GM06990 (cell line): ENCODE measurements around the gene GTF3C1.
A peak's percentile ranks its signal among the peaks of the same experiment; 100 is the strongest.

Source experiments
- DNase-seq: peaks from one replicate; pipeline ENCODE4 v3.0.0-alpha.2; 2011; ENCODE audit not compliant: insufficient read length; ENCODE audit errors: extremely low read depth
- H3K27me3 ChIP-seq: replicated peaks from 2 replicates; pipeline ENCODE4 v1.6.0; 2011; ENCODE audit warnings: low read length; ENCODE audit not compliant: control insufficient read depth, insufficient read depth
- H3K36me3 ChIP-seq: 2 replicates; pipeline ENCODE4 v1.5.1; 2011; ENCODE audit warnings: low read length; ENCODE audit not compliant: control insufficient read depth, insufficient read depth
- H3K4me3 ChIP-seq: replicated peaks from 2 replicates; pipeline ENCODE4 v1.5.1; 2011; ENCODE audit warnings: low read depth, mild to moderate bottlenecking, control low read depth, low read length
- TF ChIP-seq, protein P1 (sequence below): IDR thresholded peaks from 2 replicates; pipeline ENCODE4 v1.5.1; 2011; ENCODE audit warnings: low read length, control low read depth, mild to moderate bottlenecking, inconsistent platforms; ENCODE audit not compliant: insufficient read depth, poor library complexity, severe bottlenecking

GTF3C1 gene

DNA sequence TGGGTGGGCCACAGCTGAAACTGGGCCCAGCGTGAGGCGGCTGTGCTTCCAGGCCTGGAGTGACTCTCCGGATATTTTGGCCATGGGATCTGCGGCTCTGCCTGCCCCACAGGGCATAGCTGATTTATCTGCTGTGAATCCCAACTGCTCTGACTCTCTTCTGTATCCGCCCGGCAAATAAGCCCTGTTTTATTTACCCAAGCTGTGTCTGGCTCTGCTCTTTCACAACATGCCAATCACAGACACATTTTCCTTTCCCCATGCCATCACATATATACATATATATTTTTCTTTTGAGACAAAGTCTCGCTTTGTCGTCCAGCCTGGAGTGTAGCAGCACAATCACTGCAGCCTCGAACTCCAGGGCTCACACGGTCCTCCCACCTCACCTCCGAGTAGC lies 33.3 kb downstream of the GTF3C1 start:
- H3K27me3 ChIP-seq = no peaks in the 10 kb centered on the region
- TF ChIP-seq, protein P1, sequence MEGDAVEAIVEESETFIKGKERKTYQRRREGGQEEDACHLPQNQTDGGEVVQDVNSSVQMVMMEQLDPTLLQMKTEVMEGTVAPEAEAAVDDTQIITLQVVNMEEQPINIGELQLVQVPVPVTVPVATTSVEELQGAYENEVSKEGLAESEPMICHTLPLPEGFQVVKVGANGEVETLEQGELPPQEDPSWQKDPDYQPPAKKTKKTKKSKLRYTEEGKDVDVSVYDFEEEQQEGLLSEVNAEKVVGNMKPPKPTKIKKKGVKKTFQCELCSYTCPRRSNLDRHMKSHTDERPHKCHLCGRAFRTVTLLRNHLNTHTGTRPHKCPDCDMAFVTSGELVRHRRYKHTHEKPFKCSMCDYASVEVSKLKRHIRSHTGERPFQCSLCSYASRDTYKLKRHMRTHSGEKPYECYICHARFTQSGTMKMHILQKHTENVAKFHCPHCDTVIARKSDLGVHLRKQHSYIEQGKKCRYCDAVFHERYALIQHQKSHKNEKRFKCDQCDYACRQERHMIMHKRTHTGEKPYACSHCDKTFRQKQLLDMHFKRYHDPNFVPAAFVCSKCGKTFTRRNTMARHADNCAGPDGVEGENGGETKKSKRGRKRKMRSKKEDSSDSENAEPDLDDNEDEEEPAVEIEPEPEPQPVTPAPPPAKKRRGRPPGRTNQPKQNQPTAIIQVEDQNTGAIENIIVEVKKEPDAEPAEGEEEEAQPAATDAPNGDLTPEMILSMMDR = no peak
- no peak for DNase-seq
- H3K36me3 ChIP-seq = peaks cover 16% of the 10 kb centered on the region
- H3K4me3 ChIP-seq = no peak overlapping the region

DNA sequence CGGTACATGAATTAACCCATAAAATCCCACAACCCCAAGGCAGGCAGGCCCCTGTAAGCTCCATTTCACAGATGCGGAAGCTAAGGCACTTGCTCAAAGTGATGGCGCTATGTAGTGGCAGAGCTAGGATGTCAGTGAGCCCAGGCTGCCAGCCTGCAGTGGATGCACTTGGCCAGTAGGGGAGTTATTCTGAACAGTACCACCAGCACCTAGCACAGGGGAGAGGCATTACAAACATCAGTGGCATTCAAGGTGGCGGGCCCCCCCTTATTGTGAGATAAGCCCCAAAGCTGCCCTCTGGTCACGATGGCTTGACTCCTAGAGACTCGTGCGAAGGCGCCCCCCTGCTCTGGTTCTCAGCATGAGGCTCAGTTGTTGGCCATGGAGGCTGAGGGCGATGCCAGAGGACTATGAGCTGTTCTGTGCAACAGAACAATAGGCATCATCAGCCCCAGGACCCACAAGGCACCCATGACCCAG lies 33.8 kb downstream of the GTF3C1 start:
- H3K27me3 ChIP-seq = no peaks in the 10 kb centered on the region
- H3K36me3 ChIP-seq = peaks cover 19% of the 10 kb centered on the region
- TF ChIP-seq, protein P1 = peak; percentile 83
- H3K4me3 ChIP-seq = no peak overlapping the region
- no peak for DNase-seq

DNA sequence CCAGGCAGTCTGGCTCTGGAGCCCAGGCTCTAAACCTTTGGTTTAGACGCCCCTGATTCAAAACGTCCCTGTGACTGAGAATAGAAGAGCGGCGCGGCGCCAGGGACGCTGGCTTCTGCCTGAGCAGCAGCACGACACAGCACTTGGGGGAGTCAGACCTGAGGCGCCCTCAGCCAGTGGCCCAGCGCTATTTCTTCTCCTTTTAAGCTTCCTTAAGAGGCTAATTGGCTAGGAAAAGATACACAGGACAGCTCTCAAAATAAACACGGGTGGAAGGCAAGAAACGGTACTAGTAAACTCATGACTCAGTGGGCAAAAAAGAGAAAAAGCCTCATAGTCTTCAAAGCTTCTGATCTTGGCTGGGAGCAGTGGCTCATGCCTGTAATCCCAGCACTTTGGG lies 34.9 kb downstream of the GTF3C1 start:
- DNase-seq = no peak
- TF ChIP-seq, protein P1 = no peak
- peaks cover 22% of the 10 kb centered on the region for H3K36me3 ChIP-seq

DNA sequence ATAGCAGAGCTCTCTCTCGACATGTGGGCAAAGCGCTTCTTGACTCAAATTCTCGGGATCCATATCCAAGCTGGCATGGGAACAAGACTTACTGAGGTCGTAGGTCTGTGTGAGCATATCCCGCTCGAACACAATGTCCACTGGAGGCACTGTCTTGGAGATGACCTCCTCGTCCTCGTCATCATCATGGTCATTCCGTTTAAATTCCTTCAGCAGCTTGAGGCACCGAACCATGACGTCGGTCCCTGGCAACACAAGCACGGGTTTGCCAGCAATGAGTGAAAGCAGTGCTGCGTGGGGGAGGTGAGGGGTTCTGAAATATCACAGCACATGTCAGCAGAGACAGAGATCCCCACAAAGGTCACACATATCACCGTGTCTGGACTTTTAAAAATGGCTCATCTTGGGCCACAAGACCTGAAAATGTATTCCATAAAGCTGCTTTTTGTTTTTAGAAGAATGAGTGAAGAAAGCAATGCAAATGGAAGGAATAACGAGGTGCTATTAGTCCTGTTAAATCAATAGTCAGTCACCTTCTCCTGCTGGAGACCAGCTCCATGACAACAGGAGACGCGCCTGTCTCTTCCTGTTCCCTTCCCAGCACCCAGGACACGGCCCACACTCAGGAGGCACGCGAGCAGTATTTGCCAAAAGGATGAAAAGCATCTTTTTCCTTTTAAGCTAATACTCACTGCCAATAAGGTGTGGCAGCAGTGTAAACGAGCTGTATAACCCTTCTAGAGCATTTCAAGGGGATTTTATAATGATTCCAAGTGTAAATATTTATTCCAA lies 37.9 kb downstream of the GTF3C1 start:
- TF ChIP-seq, protein P1 = no peak
- H3K36me3 ChIP-seq = peaks cover 23% of the 10 kb centered on the region
- no peaks in the 10 kb centered on the region for H3K27me3 ChIP-seq
- no peak for DNase-seq
- H3K4me3 ChIP-seq = no peak overlapping the region

More for the DNA sequence above, 34.9 kb downstream of the GTF3C1 start:
- Histone ChIP-seq H3K4me3 (no peak overlapping the region), H3K27me3 (no peaks in the 10 kb centered on the region)

DNA sequence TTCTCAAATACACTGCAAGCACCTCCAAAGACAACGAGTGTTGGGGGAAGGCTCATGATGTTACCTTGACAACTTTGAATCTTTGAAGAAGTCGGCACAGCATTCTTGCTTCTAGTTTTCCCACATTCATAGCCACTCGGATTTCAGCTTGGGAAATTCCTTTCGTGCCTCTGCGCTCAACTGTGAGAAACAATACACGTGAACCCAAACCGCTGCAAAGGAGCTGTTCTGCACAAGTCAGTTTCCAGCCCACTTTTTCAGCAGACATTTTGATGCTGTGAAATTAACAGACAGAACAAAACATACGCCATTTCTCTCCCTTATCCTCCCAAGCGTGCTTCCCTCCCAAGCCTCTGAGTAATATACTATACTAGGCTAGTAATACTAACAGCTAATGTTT lies 41.2 kb downstream of the GTF3C1 start:
- DNase-seq = no peak
- Histone ChIP-seq H3K36me3 (peaks cover 40% of the 10 kb centered on the region), H3K27me3 (no peaks in the 10 kb centered on the region), H3K4me3 (no peak overlapping the region)
- TF ChIP-seq, protein P1 = no peak
